SH-SY5Y (cell line): Measurements from ENCODE around the gene ZSCAN30.

Source experiments
- GATA2 ChIP-seq: IDR thresholded peaks from 2 replicates; pipeline ENCODE4 v1.6.1; 2011; ENCODE audit warnings: mild to moderate bottlenecking, low read depth, low read length
- GATA3 ChIP-seq: IDR thresholded peaks from 2 replicates; pipeline ENCODE4 v1.6.1; 2011; ENCODE audit warnings: low read depth, mild to moderate bottlenecking, low read length, moderate library complexity

DNA sequence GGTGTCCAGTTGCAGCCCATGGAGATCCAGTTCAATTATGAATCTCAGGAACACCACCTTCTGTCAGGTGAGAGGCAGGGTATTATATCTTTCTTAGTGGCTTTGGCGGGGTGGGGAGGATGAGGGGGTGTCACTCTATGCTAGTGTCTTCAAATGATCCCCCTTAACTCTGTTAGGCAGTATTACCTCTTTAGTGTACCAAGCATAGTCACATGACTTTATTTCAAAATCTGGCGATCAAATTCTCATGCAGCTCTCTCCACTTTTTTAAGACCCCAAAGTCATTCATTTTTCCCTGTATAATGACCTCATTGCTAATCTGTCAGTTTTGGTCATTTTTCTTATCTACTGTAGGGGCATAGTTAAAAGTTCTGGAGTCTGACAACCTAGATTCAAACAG is 1.1 kb upstream of the ZSCAN30 start:
- no peak for TF ChIP-seq GATA3
- TF ChIP-seq GATA2: no peak
